Measurements from ENCODE around the gene SNTB2. TPM values are rescaled to one million over a fixed set of nuclear protein-coding genes. Genes with fewer than 3 reads are reported as not detected.

Gene SNTB2
- total and polyA plus RNA-seq, 4 donors = 2.1 to 7.8 (median 4.1) TPM

DNA sequence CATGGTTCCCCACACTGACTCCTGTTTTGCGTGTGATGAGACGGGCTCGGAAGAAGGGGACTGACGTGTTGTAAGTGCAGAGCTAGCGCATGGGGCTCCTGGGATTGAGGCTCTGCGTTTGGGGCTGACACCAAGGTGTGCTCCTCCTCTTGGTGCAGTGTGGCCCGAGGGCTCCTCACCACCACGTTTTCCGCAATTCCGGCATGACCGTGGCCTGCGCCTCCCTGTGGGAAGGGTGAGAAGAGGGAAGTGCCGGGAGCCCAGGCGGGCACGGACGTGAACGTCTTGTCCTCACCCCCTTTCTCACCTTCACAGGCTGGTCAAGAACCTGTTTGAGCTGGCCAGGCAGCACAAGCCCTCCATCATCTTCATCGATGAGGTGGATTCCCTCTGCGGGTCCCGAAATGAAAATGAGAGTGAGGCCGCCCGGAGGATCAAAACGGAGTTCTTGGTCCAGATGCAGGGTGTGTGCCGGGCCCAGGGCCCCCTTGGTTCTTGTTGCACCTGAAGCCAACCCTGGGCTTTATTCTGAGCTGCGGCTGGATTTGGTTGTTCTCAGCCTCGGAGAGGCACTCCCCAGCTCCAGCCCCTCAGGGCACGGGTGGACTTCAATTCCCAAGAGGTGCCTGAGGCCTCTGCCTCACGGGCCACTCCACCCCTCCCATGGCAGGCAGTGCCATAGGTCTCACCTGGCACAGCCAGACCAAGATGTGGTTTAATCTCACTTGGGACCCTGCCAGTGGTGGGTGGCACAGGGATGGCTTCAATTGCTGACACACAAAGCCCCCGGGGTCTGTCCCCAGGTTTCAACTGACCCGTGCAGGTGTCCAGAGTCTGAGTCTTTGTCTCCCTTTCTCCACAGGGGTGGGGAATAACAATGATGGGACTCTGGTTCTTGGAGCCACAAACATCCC lies 133.1 kb downstream of the SNTB2 start:
- Histone ChIP-seq H3K4me1 (ENCODE audit: control insufficient read depth in 4 of 4, insufficient read depth in 4 of 4, low read length in 3 of 4) (peaks cover 12 to 66% (median 54%) of the 10 kb centered on the region in 4 donors), H3K4me3 (ENCODE audit: low read depth in 1 of 3, low read length in 3 of 3) (no peak overlapping the region), H3K36me3 (ENCODE audit: control insufficient read depth in 4 of 4, insufficient read depth in 3 of 4, low read depth in 1 of 4, low read length in 3 of 4) (peaks cover 23 to 56% (median 39%) of the 10 kb centered on the region in 4 donors), H3K9ac (ENCODE audit: low read depth in 1 of 2, low read length in 2 of 2) (no peak overlapping the region), H3K27ac (ENCODE audit: low read depth in 1 of 2, low read length in 2 of 2) (no peak overlapping the region), H3K27me3 (ENCODE audit: control insufficient read depth in 4 of 4, insufficient read depth in 4 of 4, low read length in 3 of 4) (no peaks in the 10 kb centered on the region), H3K9me3 (ENCODE audit: control insufficient read depth in 4 of 4, low read length in 3 of 4) (no peaks in the 10 kb centered on the region)
- no peak for TF ChIP-seq NR2F2 (IDR thresholded peaks at IDR 0.05)
- no peak for TF ChIP-seq YY1 (IDR thresholded peaks at IDR 0.05)
- TF ChIP-seq FOXA1 (IDR thresholded peaks at IDR 0.05) = no peak
- TF ChIP-seq JUND (IDR thresholded peaks at IDR 0.05) = no peak
- no peak for TF ChIP-seq SP1 (IDR thresholded peaks at IDR 0.05)
- no peak for TF ChIP-seq FOXA2 (IDR thresholded peaks at IDR 0.05)
- TF ChIP-seq, protein P1, sequence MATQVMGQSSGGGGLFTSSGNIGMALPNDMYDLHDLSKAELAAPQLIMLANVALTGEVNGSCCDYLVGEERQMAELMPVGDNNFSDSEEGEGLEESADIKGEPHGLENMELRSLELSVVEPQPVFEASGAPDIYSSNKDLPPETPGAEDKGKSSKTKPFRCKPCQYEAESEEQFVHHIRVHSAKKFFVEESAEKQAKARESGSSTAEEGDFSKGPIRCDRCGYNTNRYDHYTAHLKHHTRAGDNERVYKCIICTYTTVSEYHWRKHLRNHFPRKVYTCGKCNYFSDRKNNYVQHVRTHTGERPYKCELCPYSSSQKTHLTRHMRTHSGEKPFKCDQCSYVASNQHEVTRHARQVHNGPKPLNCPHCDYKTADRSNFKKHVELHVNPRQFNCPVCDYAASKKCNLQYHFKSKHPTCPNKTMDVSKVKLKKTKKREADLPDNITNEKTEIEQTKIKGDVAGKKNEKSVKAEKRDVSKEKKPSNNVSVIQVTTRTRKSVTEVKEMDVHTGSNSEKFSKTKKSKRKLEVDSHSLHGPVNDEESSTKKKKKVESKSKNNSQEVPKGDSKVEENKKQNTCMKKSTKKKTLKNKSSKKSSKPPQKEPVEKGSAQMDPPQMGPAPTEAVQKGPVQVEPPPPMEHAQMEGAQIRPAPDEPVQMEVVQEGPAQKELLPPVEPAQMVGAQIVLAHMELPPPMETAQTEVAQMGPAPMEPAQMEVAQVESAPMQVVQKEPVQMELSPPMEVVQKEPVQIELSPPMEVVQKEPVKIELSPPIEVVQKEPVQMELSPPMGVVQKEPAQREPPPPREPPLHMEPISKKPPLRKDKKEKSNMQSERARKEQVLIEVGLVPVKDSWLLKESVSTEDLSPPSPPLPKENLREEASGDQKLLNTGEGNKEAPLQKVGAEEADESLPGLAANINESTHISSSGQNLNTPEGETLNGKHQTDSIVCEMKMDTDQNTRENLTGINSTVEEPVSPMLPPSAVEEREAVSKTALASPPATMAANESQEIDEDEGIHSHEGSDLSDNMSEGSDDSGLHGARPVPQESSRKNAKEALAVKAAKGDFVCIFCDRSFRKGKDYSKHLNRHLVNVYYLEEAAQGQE (IDR thresholded peaks at IDR 0.05) = no peak
- no peak for TF ChIP-seq RAD21 (IDR thresholded peaks at IDR 0.05)
- TF ChIP-seq HNF4A (conservative IDR thresholded peaks at IDR 0.05) = no peak
- WGBS = 95% methylated on average over 30 of the region's 30 CpGs
- DNase-seq (ENCODE audit: low spot score) = no peak

DNA sequence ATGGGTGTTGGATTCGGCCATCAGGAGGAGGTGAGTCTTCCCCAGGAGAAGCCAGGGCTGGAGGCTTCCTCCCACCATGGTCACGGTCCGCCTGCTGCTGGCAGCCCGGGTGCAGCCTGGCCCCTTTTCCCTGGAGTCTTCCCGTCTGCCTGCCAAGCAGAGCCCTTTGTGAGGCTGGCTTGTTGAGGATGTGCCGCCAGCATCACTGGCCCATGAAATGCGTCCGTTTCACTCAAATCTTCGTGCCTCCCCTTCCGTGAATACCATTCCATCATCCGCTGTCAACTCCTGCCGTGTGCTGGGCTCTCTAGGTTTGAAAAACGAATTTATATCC lies 133.7 kb downstream of the SNTB2 start:
- Histone ChIP-seq H3K27ac (ENCODE audit: low read depth in 1 of 2, low read length in 2 of 2) (no peak overlapping the region), H3K27me3 (ENCODE audit: control insufficient read depth in 4 of 4, insufficient read depth in 4 of 4, low read length in 3 of 4) (no peaks in the 10 kb centered on the region), H3K4me3 (ENCODE audit: low read depth in 1 of 3, low read length in 3 of 3) (no peak overlapping the region), H3K4me1 (ENCODE audit: control insufficient read depth in 4 of 4, insufficient read depth in 4 of 4, low read length in 3 of 4) (peaks cover 10 to 63% (median 51%) of the 10 kb centered on the region in 4 donors), H3K9me3 (ENCODE audit: control insufficient read depth in 4 of 4, low read length in 3 of 4) (no peaks in the 10 kb centered on the region), H3K9ac (ENCODE audit: low read depth in 1 of 2, low read length in 2 of 2) (no peak overlapping the region), H3K36me3 (ENCODE audit: control insufficient read depth in 4 of 4, insufficient read depth in 3 of 4, low read depth in 1 of 4, low read length in 3 of 4) (peaks cover 23 to 58% (median 38%) of the 10 kb centered on the region in 4 donors)
- TF ChIP-seq HNF4G (IDR thresholded peaks at IDR 0.05) = no peak
- WGBS = 94% methylated on average over 13 of the region's 13 CpGs
- no peak for DNase-seq (ENCODE audit: low spot score)

DNA sequence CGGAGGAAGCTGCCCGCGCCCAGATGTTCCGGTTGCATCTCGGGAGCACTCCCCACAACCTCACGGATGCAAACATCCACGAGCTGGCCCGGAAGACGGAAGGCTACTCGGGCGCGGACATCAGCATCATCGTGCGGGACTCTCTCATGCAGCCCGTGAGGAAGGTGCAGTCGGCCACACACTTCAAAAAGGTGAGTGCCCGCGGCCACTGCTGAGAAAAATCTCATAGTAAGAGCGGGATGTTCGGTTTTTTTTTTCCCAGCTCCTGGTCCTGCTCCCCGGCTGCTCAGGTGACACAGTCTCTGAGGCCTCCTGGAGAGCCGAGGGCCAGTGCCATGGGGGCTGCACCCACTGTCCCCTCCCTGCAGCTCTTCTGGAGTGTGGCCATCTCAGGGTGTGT lies 134.1 kb downstream of the SNTB2 start:
- H3K9ac ChIP-seq (ENCODE audit: low read depth in 1 of 2, low read length in 2 of 2) = no peak overlapping the region
- WGBS = 94% methylated on average over 22 of the region's 22 CpGs
- no peaks in the 10 kb centered on the region for H3K9me3 ChIP-seq (ENCODE audit: control insufficient read depth in 4 of 4, low read length in 3 of 4)
- no peak for TF ChIP-seq JUND (IDR thresholded peaks at IDR 0.05)
- TF ChIP-seq HNF4A (conservative IDR thresholded peaks at IDR 0.05) = no peak
- TF ChIP-seq RXRA (IDR thresholded peaks at IDR 0.05) = no peak
- TF ChIP-seq, protein P1 (IDR thresholded peaks at IDR 0.05) = no peak
- TF ChIP-seq, protein P2, sequence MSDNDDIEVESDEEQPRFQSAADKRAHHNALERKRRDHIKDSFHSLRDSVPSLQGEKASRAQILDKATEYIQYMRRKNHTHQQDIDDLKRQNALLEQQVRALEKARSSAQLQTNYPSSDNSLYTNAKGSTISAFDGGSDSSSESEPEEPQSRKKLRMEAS (IDR thresholded peaks at IDR 0.05) = no peak
- no peak for TF ChIP-seq EGR1 (IDR thresholded peaks at IDR 0.05; ENCODE audit: low read depth in 2 of 2)
- no peak for TF ChIP-seq YY1 (IDR thresholded peaks at IDR 0.05)
- TF ChIP-seq, protein P3, sequence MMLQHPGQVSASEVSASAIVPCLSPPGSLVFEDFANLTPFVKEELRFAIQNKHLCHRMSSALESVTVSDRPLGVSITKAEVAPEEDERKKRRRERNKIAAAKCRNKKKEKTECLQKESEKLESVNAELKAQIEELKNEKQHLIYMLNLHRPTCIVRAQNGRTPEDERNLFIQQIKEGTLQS (IDR thresholded peaks at IDR 0.05) = no peak
- no peak for TF ChIP-seq FOXA1 (IDR thresholded peaks at IDR 0.05)
- TF ChIP-seq, protein P4, sequence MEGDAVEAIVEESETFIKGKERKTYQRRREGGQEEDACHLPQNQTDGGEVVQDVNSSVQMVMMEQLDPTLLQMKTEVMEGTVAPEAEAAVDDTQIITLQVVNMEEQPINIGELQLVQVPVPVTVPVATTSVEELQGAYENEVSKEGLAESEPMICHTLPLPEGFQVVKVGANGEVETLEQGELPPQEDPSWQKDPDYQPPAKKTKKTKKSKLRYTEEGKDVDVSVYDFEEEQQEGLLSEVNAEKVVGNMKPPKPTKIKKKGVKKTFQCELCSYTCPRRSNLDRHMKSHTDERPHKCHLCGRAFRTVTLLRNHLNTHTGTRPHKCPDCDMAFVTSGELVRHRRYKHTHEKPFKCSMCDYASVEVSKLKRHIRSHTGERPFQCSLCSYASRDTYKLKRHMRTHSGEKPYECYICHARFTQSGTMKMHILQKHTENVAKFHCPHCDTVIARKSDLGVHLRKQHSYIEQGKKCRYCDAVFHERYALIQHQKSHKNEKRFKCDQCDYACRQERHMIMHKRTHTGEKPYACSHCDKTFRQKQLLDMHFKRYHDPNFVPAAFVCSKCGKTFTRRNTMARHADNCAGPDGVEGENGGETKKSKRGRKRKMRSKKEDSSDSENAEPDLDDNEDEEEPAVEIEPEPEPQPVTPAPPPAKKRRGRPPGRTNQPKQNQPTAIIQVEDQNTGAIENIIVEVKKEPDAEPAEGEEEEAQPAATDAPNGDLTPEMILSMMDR (IDR thresholded peaks at IDR 0.05; ENCODE audit: low read depth, low read length, missing input control) = no peak
- TF ChIP-seq RAD21 (IDR thresholded peaks at IDR 0.05) = no peak
- TF ChIP-seq GABPA (IDR thresholded peaks at IDR 0.05 in 1 of 2, conservative IDR thresholded peaks at IDR 0.05 in 1 of 2) = no peak
- TF ChIP-seq FOXA2 (IDR thresholded peaks at IDR 0.05) = no peak
- TF ChIP-seq SP1 (IDR thresholded peaks at IDR 0.05) = no peak
- TF ChIP-seq HNF4G (IDR thresholded peaks at IDR 0.05) = no peak
- H3K27ac ChIP-seq (ENCODE audit: low read depth in 1 of 2, low read length in 2 of 2) = no peak overlapping the region
- H3K27me3 ChIP-seq (ENCODE audit: control insufficient read depth in 4 of 4, insufficient read depth in 4 of 4, low read length in 3 of 4) = no peaks in the 10 kb centered on the region
- peaks cover 13 to 63% (median 51%) of the 10 kb centered on the region in 4 donors for H3K4me1 ChIP-seq (ENCODE audit: control insufficient read depth in 4 of 4, insufficient read depth in 4 of 4, low read length in 3 of 4)
- H3K4me3 ChIP-seq (ENCODE audit: low read depth in 1 of 3, low read length in 3 of 3) = no peak overlapping the region
- no peak for DNase-seq (ENCODE audit: low spot score)
- peaks cover 25 to 58% (median 38%) of the 10 kb centered on the region in 4 donors for H3K36me3 ChIP-seq (ENCODE audit: control insufficient read depth in 4 of 4, insufficient read depth in 3 of 4, low read depth in 1 of 4, low read length in 3 of 4)

Data from liver (tissue), 9 donors.